AG04450 (cell line): ENCODE measurements around the gene PDE4D. TPM values are rescaled to one million over a fixed set of nuclear protein-coding genes. Genes with fewer than 3 reads are reported as not detected.

Source experiments
- CTCF ChIA-PET: fragments of 300-600, 350-600 bp; formaldehyde crosslinking; extraction: SDS; loops from one replicate; lab custom pipeline; 2022; ENCODE audit warnings: antibody characterized with exemption, inconsistent platforms; lab: Charles Lee
- POLR2A ChIA-PET: fragments of 350-600 bp; formaldehyde crosslinking; extraction: SDS; loops from one replicate; lab custom pipeline; 2021; ENCODE audit warnings: antibody characterized with exemption, inconsistent platforms; lab: Yijun Ruan, JAX
- DNase-seq: peaks from one replicate; pipeline ENCODE4 v3.0.0-alpha.2; 2011; ENCODE audit warnings: low read depth, low spot score
- H3K27ac ChIP-seq: one replicate; pipeline ENCODE4 v1.5.1; 2012; ENCODE audit warnings: low read depth, low read length, control low read depth
- H3K27me3 ChIP-seq: one replicate; pipeline ENCODE4 v1.6.0; 2012; ENCODE audit warnings: low read length; ENCODE audit not compliant: control insufficient read depth, insufficient read depth
- H3K4me3 ChIP-seq: 2 replicates; pipeline ENCODE4 v1.5.1; 2011; ENCODE audit warnings: mild to moderate bottlenecking, low read depth, low read length, control low read depth
- H3K9me3 ChIP-seq: 2 replicates; pipeline ENCODE4 v1.5.1; 2012; ENCODE audit warnings: low read length; ENCODE audit not compliant: control insufficient read depth, insufficient read depth
- polyA plus RNA-seq: library from polyadenylated mRNA; depleted of rRNA; stranded (reverse); fragments of >200 nt; gene quantifications from 2 replicates; pipeline ENCODE4 v1.2.3, GENCODE V29; 2011
- TF ChIP-seq, protein P1 (sequence below): IDR thresholded peaks from 2 replicates; pipeline ENCODE4 v1.5.1; 2011; ENCODE audit warnings: low read depth, low read length, control low read depth, inconsistent platforms

Gene PDE4D
- polyA plus RNA-seq, 1 experiment = 12.0 TPM

- DNase-seq = no peak
- H3K4me3 ChIP-seq = no peak overlapping the region
- POLR2A ChIA-PET = no interaction called here
- H3K27ac ChIP-seq = no peak overlapping the region
- TF ChIP-seq, protein P1, sequence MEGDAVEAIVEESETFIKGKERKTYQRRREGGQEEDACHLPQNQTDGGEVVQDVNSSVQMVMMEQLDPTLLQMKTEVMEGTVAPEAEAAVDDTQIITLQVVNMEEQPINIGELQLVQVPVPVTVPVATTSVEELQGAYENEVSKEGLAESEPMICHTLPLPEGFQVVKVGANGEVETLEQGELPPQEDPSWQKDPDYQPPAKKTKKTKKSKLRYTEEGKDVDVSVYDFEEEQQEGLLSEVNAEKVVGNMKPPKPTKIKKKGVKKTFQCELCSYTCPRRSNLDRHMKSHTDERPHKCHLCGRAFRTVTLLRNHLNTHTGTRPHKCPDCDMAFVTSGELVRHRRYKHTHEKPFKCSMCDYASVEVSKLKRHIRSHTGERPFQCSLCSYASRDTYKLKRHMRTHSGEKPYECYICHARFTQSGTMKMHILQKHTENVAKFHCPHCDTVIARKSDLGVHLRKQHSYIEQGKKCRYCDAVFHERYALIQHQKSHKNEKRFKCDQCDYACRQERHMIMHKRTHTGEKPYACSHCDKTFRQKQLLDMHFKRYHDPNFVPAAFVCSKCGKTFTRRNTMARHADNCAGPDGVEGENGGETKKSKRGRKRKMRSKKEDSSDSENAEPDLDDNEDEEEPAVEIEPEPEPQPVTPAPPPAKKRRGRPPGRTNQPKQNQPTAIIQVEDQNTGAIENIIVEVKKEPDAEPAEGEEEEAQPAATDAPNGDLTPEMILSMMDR = no peak
- H3K27me3 ChIP-seq = no peaks in the 10 kb centered on the region
- CTCF ChIA-PET = no interaction called here
- H3K9me3 ChIP-seq = no peaks in the 10 kb centered on the region
Measured at GRCh38 chr5:59433174-59433573, 460.4 kb downstream of the PDE4D start.

GRCh38 chr5:59430066-59430685 lies 463.4 kb downstream of the PDE4D start:
- CTCF ChIA-PET = no interaction called here
- Histone ChIP-seq H3K27ac (no peak overlapping the region), H3K9me3 (no peaks in the 10 kb centered on the region), H3K27me3 (no peaks in the 10 kb centered on the region), H3K4me3 (no peak overlapping the region)
- TF ChIP-seq, protein P1 = no peak
- no peak for DNase-seq
- POLR2A ChIA-PET = no interaction called here

DNA sequence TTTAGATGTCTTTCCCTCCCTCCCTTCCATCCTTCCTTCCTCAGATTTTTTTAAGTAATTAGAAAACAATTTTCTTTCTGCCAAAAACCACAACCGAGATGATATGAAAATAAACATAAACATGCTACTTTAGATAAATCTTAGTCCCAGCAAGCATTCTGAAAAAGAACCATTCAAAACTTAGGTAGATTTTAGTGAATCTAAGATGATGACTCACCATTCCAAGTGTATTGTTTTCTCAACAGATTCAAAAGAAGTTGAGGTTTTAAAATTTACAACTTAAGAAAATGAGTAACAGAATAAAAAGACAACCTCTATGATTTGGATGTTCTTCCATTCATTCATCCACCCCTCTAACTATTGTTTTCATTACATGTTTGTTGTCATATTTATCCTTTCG lies 465.1 kb downstream of the PDE4D start:
- Histone ChIP-seq H3K27ac (no peak overlapping the region), H3K4me3 (no peak overlapping the region), H3K9me3 (no peaks in the 10 kb centered on the region), H3K27me3 (no peaks in the 10 kb centered on the region)
- no peak for DNase-seq
- TF ChIP-seq, protein P1 = no peak
- CTCF ChIA-PET = interaction anchor here (1.1 kb wide), 1 partner anchor 48 kb away, joined by 5 read pairs; no protein-coding TSS in a partner anchor
- POLR2A ChIA-PET = no interaction called here

- ChIA-PET POLR2A (no interaction called here), CTCF (interaction anchor here (1.0 kb wide), 1 partner anchor 57 kb away, joined by 3 read pairs; no protein-coding TSS in a partner anchor)
- H3K27me3 ChIP-seq = no peaks in the 10 kb centered on the region
- DNase-seq = no peak
- no peak overlapping the region for H3K27ac ChIP-seq
- H3K4me3 ChIP-seq = no peak overlapping the region
- TF ChIP-seq, protein P1 = no peak
- H3K9me3 ChIP-seq = no peaks in the 10 kb centered on the region
Measured at GRCh38 chr5:59424515-59424914, 469.0 kb downstream of the PDE4D start.

- ChIA-PET POLR2A (no interaction called here), CTCF (no interaction called here)
- TF ChIP-seq, protein P1 = no peak
- no peak overlapping the region for H3K27ac ChIP-seq
- no peaks in the 10 kb centered on the region for H3K27me3 ChIP-seq
- no peak for DNase-seq
- H3K9me3 ChIP-seq = no peaks in the 10 kb centered on the region
- H3K4me3 ChIP-seq = no peak overlapping the region
Measured at GRCh38 chr5:59423021-59423420, 470.5 kb downstream of the PDE4D start.
